ENCODE results near the gene DGKD.

DNA sequence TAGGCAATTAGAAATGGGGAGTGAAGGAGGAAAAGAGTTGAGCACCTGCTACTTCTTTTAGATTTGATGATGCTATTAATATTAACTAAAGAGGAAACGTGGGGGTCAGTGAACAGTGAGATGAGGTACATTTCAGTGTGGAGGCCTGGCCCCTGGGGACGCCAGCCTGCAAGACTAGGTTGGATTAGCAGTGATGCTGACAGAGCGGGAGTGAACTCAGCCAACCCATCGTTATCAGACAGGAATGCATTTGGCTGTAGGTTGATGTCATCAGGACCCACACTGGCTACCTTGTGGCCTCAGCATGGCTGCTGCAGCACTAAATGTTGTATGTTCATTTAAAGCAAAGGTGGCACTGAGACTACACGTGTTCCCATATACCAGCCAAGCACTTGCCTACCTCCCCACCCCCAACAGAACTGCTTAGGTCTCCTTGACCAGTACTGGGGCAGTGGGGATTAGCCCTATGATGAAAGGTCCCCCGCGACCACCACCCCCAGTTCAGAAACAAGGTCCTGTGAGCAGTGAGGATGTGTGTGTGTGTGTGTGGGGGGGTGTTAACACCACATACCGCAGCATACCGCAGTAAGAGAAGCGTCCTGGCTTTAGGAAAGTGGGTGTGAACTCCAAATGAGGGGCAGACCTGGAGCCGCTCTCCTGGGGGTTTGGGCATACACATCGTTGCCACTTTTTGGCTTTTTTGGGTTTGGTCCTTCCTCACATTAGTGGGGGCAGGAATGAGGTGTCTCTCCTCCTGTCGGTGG lies 26.0 kb downstream of the DGKD start:
- TF ChIP-seq, protein P1, sequence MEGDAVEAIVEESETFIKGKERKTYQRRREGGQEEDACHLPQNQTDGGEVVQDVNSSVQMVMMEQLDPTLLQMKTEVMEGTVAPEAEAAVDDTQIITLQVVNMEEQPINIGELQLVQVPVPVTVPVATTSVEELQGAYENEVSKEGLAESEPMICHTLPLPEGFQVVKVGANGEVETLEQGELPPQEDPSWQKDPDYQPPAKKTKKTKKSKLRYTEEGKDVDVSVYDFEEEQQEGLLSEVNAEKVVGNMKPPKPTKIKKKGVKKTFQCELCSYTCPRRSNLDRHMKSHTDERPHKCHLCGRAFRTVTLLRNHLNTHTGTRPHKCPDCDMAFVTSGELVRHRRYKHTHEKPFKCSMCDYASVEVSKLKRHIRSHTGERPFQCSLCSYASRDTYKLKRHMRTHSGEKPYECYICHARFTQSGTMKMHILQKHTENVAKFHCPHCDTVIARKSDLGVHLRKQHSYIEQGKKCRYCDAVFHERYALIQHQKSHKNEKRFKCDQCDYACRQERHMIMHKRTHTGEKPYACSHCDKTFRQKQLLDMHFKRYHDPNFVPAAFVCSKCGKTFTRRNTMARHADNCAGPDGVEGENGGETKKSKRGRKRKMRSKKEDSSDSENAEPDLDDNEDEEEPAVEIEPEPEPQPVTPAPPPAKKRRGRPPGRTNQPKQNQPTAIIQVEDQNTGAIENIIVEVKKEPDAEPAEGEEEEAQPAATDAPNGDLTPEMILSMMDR (IDR thresholded peaks at IDR 0.05): no peak
- no peak for TF ChIP-seq POLR2A (IDR thresholded peaks at IDR 0.05)
